ENCODE measurements around the gene CAMK2D.

- TF ChIP-seq CTCF (IDR thresholded peaks at IDR 0.05) (no peak), POLR2AphosphoS5 (IDR thresholded peaks at IDR 0.05; ENCODE audit: insufficient read depth in 1 of 2, low read depth in 1 of 2) (no peak)
Measured at GRCh38 chr4:113743690-113744089, 17.8 kb downstream of the CAMK2D start.
